PC-9 (cell line): ENCODE results near the gene ARIH1. TPM values are rescaled to one million over a fixed set of nuclear protein-coding genes. Genes with fewer than 3 reads are reported as not detected.
A peak's percentile ranks its signal among the peaks of the same experiment; 100 is the strongest.

Experiments used
- BruUV-seq: library from RNA; stranded (reverse); fragments of 400-500 nt; replicated peaks from 2 replicates; lab custom pipeline; 2021; lab: Mats Ljungman, UMichigan
- CTCF ChIA-PET: fragments of 300-600 bp; sonication (Branson Sonifier 250); formaldehyde crosslinking; loops from one replicate; lab custom pipeline; 2022; ENCODE audit warnings: antibody characterized with exemption; lab: Charles Lee
- POLR2A ChIA-PET: fragments of 300-600 bp; sonication (Branson Sonifier 250); formaldehyde crosslinking; loops from one replicate; lab custom pipeline; 2022; ENCODE audit warnings: antibody characterized with exemption; ENCODE audit not compliant: unreplicated experiment; lab: Charles Lee
- DNase-seq, 2 experiments: peaks; one replicate each; pipeline versions ENCODE4 v3.0.0 to v3.0.0-alpha.2; 2015 to 2022; ENCODE audit warnings: mixed read lengths in 1 of 2
- H2AFZ ChIP-seq: fragments of 200-600 bp; sonication (generic); 2 replicates; pipeline ENCODE4 v1.8.1; 2017; ENCODE audit warnings: antibody characterized with exemption
- H3F3A ChIP-seq: fragments of 200-600 bp; sonication (generic); 2 replicates; pipeline ENCODE4 v1.8.1; 2017; ENCODE audit warnings: antibody characterized with exemption, mild to moderate bottlenecking, low read depth; ENCODE audit not compliant: insufficient read depth
- H3K27ac ChIP-seq: fragments of 200-600 bp; sonication (generic); 2 replicates; pipeline ENCODE4 v1.6.1; 2016; ENCODE audit warnings: mixed run types
- H3K27me3 ChIP-seq: fragments of 200-600 bp; sonication (generic); 2 replicates; pipeline ENCODE4 v1.6.1; 2016; ENCODE audit warnings: low read depth, mixed run types; ENCODE audit not compliant: insufficient read depth
- H3K36me3 ChIP-seq: fragments of 200-600 bp; sonication (generic); 2 replicates; pipeline ENCODE4 v1.6.1; 2016; ENCODE audit warnings: low read depth, mixed run types
- H3K4me1 ChIP-seq: fragments of 200-600 bp; sonication (generic); replicated peaks from 2 replicates; pipeline ENCODE4 v1.6.1; 2016; ENCODE audit warnings: mixed run types; ENCODE audit not compliant: insufficient read depth
- H3K4me2 ChIP-seq: fragments of 200-600 bp; sonication (generic); 2 replicates; pipeline ENCODE4 v1.6.1; 2017; ENCODE audit warnings: mixed run types
- H3K4me3 ChIP-seq: fragments of 200-600 bp; sonication (generic); 2 replicates; pipeline ENCODE4 v1.6.1; 2016; ENCODE audit warnings: mixed run types
- H3K79me2 ChIP-seq: fragments of 200-600 bp; sonication (generic); 2 replicates; pipeline ENCODE4 v1.6.1; 2017; ENCODE audit warnings: low read depth, mixed run types
- H3K9me2 ChIP-seq: fragments of 200-600 bp; sonication (generic); 2 replicates; pipeline ENCODE4 v1.8.1; 2017; ENCODE audit warnings: mild to moderate bottlenecking; ENCODE audit not compliant: insufficient read depth
- H3K9me3 ChIP-seq: fragments of 200-600 bp; sonication (generic); 2 replicates; pipeline ENCODE4 v1.8.1; 2016; ENCODE audit warnings: low read depth; ENCODE audit not compliant: insufficient read depth
- H4K20me1 ChIP-seq: fragments of 200-600 bp; sonication (generic); 2 replicates; pipeline ENCODE4 v1.8.1; 2017; ENCODE audit not compliant: insufficient read depth
- EZH2 ChIP-seq: fragments of 200-600 bp; sonication (generic); IDR thresholded peaks from 2 replicates; pipeline ENCODE4 v1.8.0; 2017; ENCODE audit warnings: antibody characterized with exemption, low read depth
- intact Hi-C: fragments of 100-400 bp; cut with micrococcal nuclease; formaldehyde crosslinking; loops from one replicate; pipeline ENCODE4 v1.10.0; 2022; ENCODE audit not compliant: unreplicated experiment
- total RNA-seq: library from RNA; stranded (reverse); gene quantifications from 2 replicates; pipeline ENCODE4 v1.2.3, GENCODE V29; 2021
- TF ChIP-seq, protein P1 (sequence below): fragments of 200-600 bp; sonication (generic); conservative IDR thresholded peaks from 2 replicates; pipeline ENCODE4 v1.6.1; 2017; ENCODE audit warnings: mixed run types, antibody characterized with exemption, mild to moderate bottlenecking, moderate library complexity

ARIH1 gene
- total RNA-seq, 1 experiment from 2014 or later: 144 TPM

DNA sequence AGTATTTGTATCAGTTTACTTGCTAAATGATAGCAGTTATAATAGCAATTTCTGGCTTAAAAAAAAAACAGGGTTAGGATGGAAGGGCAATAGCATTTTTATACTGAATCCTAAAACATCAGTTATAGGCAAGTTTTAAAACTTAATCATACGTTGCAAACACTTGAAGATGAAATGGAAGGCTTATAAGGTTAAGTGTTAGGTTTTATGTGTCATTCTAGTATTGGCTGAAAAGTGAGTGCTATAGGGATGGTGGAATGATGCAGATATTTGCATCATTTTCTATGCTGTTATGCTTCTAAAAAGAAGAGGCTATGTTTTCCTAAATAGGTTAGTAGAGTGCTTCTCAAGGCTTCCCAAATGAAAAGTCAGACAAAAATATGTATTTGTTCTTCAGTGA lies 23.3 kb downstream of the ARIH1 start:
- Histone ChIP-seq H4K20me1 (peaks cover 94% of the 10 kb centered on the region), H2AFZ (no peak overlapping the region), H3K9me3 (no peaks in the 10 kb centered on the region), H3K4me2 (no peak overlapping the region), H3F3A (peaks cover 12% of the 10 kb centered on the region; the same call in 1 of the 2 replicates), H3K9me2 (no peaks in the 10 kb centered on the region), H3K36me3 (0 out of 2 replicates have a peak, but pooled peaks cover 8% of the 10 kb centered on the region), H3K4me3 (no peak overlapping the region), H3K27ac (0 out of 2 replicates have a peak overlapping the region, but pooled peaks have one; percentile 9), H3K4me1 (0 out of 2 replicates have a peak, but pooled peaks cover 2% of the 10 kb centered on the region), H3K27me3 (no peaks in the 10 kb centered on the region), H3K79me2 (peaks cover 96% of the 10 kb centered on the region)
- DNase-seq: no peak
- BruUV-seq: no TSS peak
- intact Hi-C loops: no loop called here
- ChIA-PET POLR2A (no interaction called here), CTCF (no interaction called here)
- no peak for TF ChIP-seq EZH2
- TF ChIP-seq, protein P1, sequence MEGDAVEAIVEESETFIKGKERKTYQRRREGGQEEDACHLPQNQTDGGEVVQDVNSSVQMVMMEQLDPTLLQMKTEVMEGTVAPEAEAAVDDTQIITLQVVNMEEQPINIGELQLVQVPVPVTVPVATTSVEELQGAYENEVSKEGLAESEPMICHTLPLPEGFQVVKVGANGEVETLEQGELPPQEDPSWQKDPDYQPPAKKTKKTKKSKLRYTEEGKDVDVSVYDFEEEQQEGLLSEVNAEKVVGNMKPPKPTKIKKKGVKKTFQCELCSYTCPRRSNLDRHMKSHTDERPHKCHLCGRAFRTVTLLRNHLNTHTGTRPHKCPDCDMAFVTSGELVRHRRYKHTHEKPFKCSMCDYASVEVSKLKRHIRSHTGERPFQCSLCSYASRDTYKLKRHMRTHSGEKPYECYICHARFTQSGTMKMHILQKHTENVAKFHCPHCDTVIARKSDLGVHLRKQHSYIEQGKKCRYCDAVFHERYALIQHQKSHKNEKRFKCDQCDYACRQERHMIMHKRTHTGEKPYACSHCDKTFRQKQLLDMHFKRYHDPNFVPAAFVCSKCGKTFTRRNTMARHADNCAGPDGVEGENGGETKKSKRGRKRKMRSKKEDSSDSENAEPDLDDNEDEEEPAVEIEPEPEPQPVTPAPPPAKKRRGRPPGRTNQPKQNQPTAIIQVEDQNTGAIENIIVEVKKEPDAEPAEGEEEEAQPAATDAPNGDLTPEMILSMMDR: no peak

GRCh38 chr15:72502220-72502809 lies 28.2 kb downstream of the ARIH1 start:
- no peak overlapping the region for H3K4me2 ChIP-seq
- H4K20me1 ChIP-seq: peaks cover 88% of the 10 kb centered on the region
- H3K9me3 ChIP-seq: no peaks in the 10 kb centered on the region
- POLR2A ChIA-PET: interaction anchor here (0.7 kb wide), 1 partner anchor 197 kb away, joined by 3 read pairs; no protein-coding TSS in a partner anchor
- peaks cover 97% of the 10 kb centered on the region for H3K79me2 ChIP-seq
- H3K36me3 ChIP-seq: 0 out of 2 replicates have a peak, but pooled peaks cover 4% of the 10 kb centered on the region
- no peaks in the 10 kb centered on the region for H3K9me2 ChIP-seq
- intact Hi-C loops: no loop called here
- H3K27ac ChIP-seq: no peak overlapping the region
- BruUV-seq: no TSS peak
- H3K4me1 ChIP-seq: no peaks in the 10 kb centered on the region
- no peak overlapping the region for H2AFZ ChIP-seq
- no peak overlapping the region for H3K4me3 ChIP-seq
- H3K27me3 ChIP-seq: no peaks in the 10 kb centered on the region
- peaks cover 8% of the 10 kb centered on the region; the same call in 1 of the 2 replicates for H3F3A ChIP-seq
- TF ChIP-seq, protein P1: no peak
- CTCF ChIA-PET: no interaction called here
- no peak for DNase-seq

GRCh38 chr15:72503147-72503546 lies 29.0 kb downstream of the ARIH1 start:
- TF ChIP-seq, protein P1: no peak
- TF ChIP-seq EZH2: no peak
- CTCF ChIA-PET: no interaction called here
- H3K27ac ChIP-seq: no peak overlapping the region
- no peaks in the 10 kb centered on the region for H3K4me1 ChIP-seq
- no peaks in the 10 kb centered on the region for H3K27me3 ChIP-seq
- intact Hi-C loops: no loop called here
- peaks cover 97% of the 10 kb centered on the region for H3K79me2 ChIP-seq
- H3K4me3 ChIP-seq: no peak overlapping the region
- no peaks in the 10 kb centered on the region for H3K9me3 ChIP-seq
- no peaks in the 10 kb centered on the region for H3K9me2 ChIP-seq
- no TSS peak for BruUV-seq
- H3K4me2 ChIP-seq: no peak overlapping the region
- POLR2A ChIA-PET: interaction anchor here (0.7 kb wide), 1 partner anchor 198 kb away, joined by 3 read pairs; no protein-coding TSS in a partner anchor
- H4K20me1 ChIP-seq: peaks cover 88% of the 10 kb centered on the region
- 0 out of 2 replicates have a peak, but pooled peaks cover 4% of the 10 kb centered on the region for H3K36me3 ChIP-seq
- H2AFZ ChIP-seq: no peak overlapping the region
- H3F3A ChIP-seq: peaks cover 8% of the 10 kb centered on the region; the same call in 1 of the 2 replicates
- DNase-seq: no peak
